ENCODE results near the gene KCNQ2.

The KCNQ2 gene

GRCh38 chr20:63471002-63471716 is 1.3 kb downstream of the KCNQ2 start:
- no peak for DNase-seq (ENCODE audit: low spot score)

GRCh38 chr20:63470410-63470809 is 2.0 kb downstream of the KCNQ2 start:
- DNase-seq (ENCODE audit: low spot score): no peak

- DNase-seq (ENCODE audit: low spot score): no peak
These were observed 2.7 kb downstream of the KCNQ2 start for GRCh38 chr20:63469713-63470101.

GRCh38 chr20:63469019-63469712 is 3.3 kb downstream of the KCNQ2 start:
- no peak for DNase-seq (ENCODE audit: low spot score)

GRCh38 chr20:63468421-63468820 is 4.0 kb downstream of the KCNQ2 start:
- no peak for DNase-seq (ENCODE audit: low spot score)

GRCh38 chr20:63467294-63468083 is 5.0 kb downstream of the KCNQ2 start:
- no peak for DNase-seq (ENCODE audit: low spot score)

- no peak for DNase-seq (ENCODE audit: low spot score)
These were observed 5.6 kb downstream of the KCNQ2 start for GRCh38 chr20:63466861-63467260.

- no peak for DNase-seq (ENCODE audit: low spot score)
These were observed 6.1 kb downstream of the KCNQ2 start for GRCh38 chr20:63466250-63466825.

GRCh38 chr20:63465380-63466249 is 6.8 kb downstream of the KCNQ2 start:
- DNase-seq (ENCODE audit: low spot score): no peak

- DNase-seq (ENCODE audit: low spot score): no peak
These were observed 8.2 kb downstream of the KCNQ2 start for GRCh38 chr20:63464289-63464635.

GRCh38 chr20:63463400-63464288 is 8.8 kb downstream of the KCNQ2 start:
- DNase-seq (ENCODE audit: low spot score): no peak

- DNase-seq (ENCODE audit: low spot score): no peak
These were observed 10.2 kb downstream of the KCNQ2 start for GRCh38 chr20:63462244-63462643.

- DNase-seq (ENCODE audit: low spot score): no peak
These were observed 11.2 kb downstream of the KCNQ2 start for GRCh38 chr20:63461104-63461763.

- no peak for DNase-seq (ENCODE audit: low spot score)
These were observed 13.4 kb downstream of the KCNQ2 start for GRCh38 chr20:63459070-63459380.

GRCh38 chr20:63458170-63459069 is 14.0 kb downstream of the KCNQ2 start:
- no peak for DNase-seq (ENCODE audit: low spot score)

GRCh38 chr20:63457737-63458136 is 14.7 kb downstream of the KCNQ2 start:
- no peak for DNase-seq (ENCODE audit: low spot score)

- DNase-seq (ENCODE audit: low spot score): no peak
These were observed 15.8 kb downstream of the KCNQ2 start for GRCh38 chr20:63456429-63457284.

GRCh38 chr20:63455568-63455859 is 16.9 kb downstream of the KCNQ2 start:
- no peak for DNase-seq (ENCODE audit: low spot score)
